HS-27A (cell line): ENCODE measurements around the gene FAT1.

Source experiments
- DNase-seq: peaks from one replicate; pipeline ENCODE4 v3.0.0-alpha.2; 2012; ENCODE audit warnings: low read depth, missing footprints

Gene FAT1

DNA sequence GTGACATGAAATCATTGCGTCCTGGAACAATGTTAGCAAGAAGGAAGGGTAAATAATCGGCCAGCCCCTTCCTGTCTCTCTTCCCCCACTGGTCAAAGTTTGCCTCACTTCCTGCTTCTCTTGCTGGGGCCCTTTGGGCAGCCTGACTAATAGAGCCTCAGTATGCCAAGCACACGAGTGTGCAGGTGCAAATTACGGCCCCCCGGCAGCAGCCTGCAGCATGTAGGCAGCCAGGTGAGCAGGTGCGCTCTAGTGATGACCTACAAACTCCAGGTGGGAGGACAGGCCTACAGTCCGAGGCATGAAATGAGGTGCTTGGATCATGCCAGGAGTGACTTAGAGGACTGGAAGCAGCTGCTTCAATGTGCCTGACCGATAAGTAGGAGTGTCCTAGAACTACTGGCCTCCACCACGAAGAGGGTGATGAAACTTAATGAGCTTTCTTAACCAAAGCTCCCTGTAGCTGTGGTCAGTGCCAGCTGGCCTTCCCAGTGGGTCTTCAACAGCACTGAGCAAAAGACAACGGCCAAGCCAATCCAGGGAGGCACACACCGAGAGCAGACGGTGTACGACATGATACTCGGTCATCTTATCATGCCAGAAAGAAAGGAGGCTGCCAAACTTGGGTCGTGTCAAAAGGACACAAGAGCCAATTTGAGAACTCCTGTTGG lies 26.1 kb upstream of the FAT1 start:
- no peak for DNase-seq

DNA sequence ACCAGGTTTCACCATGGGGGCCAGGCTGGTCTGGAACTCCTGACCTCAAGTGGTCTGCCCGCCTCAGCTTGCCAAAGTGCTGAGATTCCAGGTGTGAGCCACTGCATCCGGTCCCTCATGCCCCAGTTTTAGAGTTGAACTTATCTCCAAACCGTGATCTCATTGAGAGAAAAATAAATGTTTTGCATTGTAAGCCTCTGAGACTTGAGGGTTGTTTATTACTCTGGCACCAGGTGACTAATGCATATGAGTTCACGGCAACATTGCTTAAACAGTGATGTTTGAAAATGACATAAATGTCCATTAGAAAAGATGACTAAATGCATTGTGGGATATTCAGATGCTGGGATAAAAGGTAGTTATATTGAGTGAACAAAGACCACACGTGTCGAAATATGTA lies 22.9 kb upstream of the FAT1 start:
- no peak for DNase-seq

DNA sequence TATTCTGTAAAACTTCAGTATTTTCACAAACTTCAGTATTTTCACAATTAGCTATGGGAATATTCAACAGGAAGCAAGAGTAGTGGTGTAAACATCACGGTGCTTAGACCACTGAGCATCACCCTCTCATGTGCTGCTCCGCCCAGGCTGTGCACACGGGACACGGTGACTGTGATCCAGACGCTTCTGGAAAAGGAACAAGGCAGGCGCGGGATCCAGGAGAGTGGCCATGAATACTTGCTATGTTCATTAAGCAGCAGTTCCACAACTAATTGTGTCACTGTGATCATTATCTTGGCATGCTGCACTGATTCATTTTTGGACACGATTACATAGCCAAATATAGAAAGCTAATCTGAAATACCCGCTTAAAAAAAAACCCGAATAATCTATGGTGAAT lies 19.6 kb upstream of the FAT1 start:
- no peak for DNase-seq

DNA sequence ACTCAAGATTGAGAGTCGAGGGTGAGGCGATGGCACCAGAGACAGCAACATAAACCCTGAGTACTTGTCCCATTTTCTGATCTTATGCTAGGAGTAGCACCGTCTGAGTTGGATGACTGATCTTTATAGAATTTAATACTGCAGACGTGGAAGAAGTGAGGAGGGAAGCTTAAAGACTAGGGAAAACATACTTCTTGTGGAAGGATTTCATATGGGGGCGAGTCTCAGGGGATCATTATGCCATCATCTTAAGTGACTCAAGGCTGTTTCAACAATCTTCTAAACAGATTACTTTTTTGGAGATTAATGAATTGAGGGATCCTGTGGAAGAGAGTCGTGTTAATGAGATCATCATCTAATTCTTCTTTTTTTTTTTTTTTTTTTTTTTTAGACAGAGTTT lies 17.2 kb upstream of the FAT1 start:
- DNase-seq, result no peak

DNA sequence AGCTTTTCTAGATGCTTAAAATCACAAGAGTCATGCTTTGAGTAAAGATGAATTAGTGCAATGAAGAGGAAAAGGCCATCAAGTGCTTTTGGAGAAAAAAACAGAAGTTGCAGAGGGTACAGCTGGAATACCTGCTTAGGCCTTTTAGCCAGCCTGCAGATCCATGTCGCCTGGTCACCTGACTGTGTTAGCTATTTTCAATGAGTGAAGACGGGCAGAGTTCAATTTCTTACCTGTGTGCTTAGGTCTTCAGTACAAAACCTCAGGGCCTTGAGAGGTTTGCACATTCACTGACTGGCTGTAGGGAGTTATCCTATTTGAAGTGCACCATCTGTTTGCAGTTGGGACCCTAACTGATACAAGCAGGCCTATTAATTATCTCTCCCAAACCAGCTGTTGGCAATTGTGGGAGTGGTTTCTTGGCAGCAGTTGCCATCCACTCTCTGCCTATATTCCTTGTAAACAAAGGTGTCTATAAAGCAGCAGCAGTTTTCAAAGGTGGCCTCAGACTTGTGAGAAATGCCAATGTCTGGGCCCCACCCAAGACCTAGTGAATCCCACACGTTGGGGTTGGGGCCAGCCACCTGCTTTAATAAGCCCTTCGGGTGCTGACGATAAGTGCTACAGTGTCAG lies 16.3 kb upstream of the FAT1 start:
- no peak for DNase-seq

- no peak for DNase-seq
These were observed 15.7 kb upstream of the FAT1 start for GRCh38 chr4:186739317-186739716.

- DNase-seq, result no peak
These were observed 14.8 kb upstream of the FAT1 start for GRCh38 chr4:186738421-186738820.

DNA sequence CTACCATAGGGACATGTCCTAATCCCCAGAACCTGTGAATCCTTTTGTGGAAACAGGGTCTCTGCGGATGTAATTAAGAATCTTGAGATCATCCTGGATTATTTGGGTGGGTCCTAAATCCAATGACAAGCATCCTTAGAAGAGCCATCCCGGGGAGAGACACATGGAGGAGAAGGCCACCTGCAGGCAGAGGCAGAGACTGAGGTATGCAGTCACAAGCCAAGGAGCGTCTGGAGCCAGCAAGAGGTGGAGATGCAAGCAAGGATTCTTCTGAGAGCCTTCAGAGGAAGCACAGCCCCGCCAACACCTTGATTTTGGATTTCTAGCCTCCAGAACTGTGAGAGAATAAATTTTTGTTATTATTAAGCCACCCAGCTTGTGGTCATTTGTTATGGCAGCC lies 13.8 kb upstream of the FAT1 start:
- no peak for DNase-seq

DNA sequence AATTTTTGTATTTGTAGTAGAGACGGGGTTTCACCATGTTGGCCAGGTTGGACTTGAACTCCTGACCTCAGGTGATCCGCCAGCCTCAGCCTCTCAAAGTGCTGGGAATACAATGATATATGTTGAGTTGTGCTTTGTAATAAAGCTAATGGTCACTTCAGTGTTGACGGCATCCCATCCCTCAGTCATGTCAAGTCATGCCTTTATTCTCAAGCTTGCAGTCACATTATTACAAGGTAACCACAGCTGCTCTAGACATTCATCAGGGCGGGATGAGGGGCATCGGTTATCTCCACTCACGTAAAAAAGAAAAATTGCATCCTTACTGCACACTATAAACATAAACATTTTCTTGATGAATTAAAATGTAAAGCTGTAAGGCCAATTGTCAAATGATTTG lies 12.8 kb upstream of the FAT1 start:
- no peak for DNase-seq

DNA sequence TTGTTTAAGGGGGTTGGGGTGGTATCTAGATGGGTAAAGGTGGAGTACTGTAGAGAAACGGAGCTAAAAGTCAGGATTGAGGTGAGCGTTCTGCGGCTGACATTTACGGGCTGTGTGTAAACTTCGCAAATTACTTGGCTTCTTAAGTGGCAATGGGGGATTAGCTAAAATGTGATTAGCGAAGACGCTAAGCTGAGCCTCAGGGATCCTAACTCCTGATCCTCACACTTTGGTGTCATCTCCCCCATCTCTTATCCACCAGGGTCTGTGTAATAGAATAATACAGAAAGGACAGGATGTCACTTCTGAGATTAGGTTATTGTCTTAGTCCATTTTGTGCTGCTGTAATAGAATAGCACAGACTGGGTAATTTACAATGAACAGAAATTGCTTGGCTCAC lies 10.6 kb upstream of the FAT1 start:
- no peak for DNase-seq

GRCh38 chr4:186733778-186734177 lies 10.1 kb upstream of the FAT1 start:
- DNase-seq, result no peak

- DNase-seq, result no peak
These were observed 7.0 kb upstream of the FAT1 start for GRCh38 chr4:186730621-186731020.

GRCh38 chr4:186729856-186730255 lies 6.2 kb upstream of the FAT1 start:
- DNase-seq, result no peak

GRCh38 chr4:186728631-186729271 lies 5.1 kb upstream of the FAT1 start:
- no peak for DNase-seq

DNA sequence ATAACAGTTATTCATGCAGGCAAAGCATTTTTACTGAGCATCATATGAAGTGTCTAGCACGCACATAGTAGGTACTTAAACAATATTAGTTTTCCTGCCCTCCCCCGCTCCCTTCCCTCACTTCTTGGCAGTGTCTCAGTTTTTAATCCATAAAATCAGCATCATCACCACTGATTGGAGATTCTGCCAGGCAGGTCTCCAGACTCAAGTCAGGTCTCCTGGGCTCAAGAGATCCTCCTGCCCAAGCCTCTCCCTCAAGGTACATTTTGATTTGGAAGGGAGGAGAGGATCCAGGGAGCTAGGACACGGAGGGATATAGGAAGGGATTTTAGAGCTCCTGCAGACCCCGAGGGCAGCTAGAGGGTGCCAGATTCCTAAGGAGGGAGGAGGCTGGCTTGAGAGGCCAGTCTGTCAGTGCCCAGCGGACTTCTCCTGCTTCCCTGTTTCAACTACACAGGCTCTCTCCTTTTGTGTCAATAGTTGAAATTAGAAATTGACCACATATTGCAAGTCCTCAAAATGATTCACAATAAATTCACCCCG lies 4.4 kb upstream of the FAT1 start:
- no peak for DNase-seq

- DNase-seq, result no peak
These were observed 3.7 kb upstream of the FAT1 start for GRCh38 chr4:186727169-186727976.

DNA sequence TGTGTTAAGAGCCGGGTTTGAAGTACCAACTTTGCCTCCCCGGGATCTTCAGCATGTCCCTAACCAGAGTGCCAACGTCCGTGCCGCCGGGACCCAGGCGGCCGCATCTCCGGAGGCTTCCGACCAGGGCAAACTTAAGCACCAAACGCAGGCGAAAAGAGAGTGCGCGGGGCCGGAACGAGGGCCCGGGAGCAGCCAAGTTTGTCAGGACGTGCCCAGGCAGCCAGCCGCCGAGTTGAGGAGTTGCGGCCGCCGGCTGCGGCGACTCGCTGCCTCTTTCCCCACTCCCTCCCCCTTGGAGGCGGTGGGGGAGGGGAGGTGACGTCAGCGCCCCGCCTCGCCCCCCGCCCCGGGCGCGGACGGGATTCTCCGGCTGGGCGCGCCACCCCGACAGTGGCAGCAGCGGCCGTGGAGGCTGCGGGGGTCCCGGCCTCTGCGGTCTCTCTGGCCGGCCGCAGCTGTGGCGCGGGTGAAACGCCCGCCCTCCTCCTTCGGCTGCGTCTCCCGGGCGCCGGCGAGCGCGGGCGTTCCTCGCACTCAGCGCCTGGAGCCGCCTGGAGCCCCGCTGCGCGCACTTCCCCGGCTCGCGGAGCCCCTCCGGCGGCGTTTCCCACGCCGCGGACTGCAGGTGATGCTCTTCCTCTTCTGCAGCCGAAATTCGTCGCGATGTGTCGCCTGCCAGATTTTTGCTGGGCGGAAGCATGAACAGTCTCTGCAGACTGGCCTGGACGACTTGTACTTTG lies 2.9 kb upstream of the FAT1 start:
- no peak for DNase-seq

DNA sequence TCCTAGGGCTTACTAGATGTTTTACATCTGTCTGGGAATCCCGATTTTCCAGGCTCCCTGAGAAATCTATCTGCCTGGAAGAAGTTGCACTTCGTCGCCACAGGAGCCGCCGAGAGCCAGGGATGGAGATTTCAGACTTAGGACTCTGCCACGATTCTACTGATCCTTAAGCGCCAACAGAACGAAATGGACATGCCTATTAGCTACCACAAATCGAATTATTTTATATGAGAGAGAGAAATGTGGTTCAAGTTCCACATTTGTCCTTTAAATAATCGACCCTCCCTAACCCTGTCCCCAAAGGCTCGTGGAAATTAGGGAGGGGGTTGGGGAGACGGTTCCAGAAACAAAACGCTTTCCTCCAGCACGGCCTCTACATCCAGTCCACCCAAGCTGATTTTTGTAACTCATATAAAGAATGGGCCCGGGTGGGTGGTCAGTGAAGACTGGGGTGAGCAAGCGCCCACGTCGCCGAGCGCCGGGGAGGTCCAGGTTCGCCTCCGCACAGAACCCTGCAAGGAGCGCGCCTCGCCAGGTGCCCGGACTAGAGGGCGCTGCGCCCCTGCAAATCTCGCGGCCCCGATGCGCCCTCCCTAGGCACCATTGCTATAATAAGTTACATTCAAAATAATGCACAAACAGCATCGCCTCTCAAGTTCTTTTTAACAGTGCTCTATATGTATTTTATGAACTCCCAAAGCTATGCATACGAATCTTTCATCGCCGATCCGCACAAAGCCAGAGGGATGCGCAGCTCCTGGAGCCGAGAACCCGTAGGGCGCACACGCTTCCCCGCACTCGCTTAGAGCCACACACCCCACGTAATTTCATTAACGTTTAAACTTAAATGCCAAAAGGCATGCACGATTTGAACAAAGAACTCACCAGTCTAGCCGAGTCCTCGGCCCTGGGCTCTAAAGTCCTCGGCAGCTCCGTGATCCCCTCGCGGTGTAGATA lies 2.1 kb upstream of the FAT1 start:
- DNase-seq, result no peak

- no peak for DNase-seq
These were observed 1.3 kb upstream of the FAT1 start for GRCh38 chr4:186724864-186725468.
